HepG2 (cell line): Measurements from ENCODE around the gene SH2D3A. TPM values are rescaled to one million over a fixed set of nuclear protein-coding genes. Genes with fewer than 3 reads are reported as not detected.

Source experiments
- DNMT3B ChIP-seq: conservative IDR thresholded peaks from 2 replicates; pipeline ENCODE4 v1.6.1; 2016; ENCODE audit warnings: missing biosample characterization, control low read depth
- EP300 ChIP-seq, 3 experiments: sonication (generic) in 1 of 3; formaldehyde crosslinking in 1 of 3; IDR thresholded peaks; 2 replicates each; pipeline versions ENCODE4 v1.5.1 to v1.6.1; 2011 to 2020; ENCODE audit warnings: low read depth in 2 of 3, low read length in 2 of 3, borderline replicate concordance in 1 of 3, improper control_type of control experiment in 1 of 3, mild to moderate bottlenecking in 1 of 3, missing genetic modification reagents in 1 of 3, moderate library complexity in 1 of 3
- HDAC1 ChIP-seq: sonication (generic); formaldehyde crosslinking; IDR thresholded peaks from 2 replicates; pipeline ENCODE4 v1.5.1; 2020; ENCODE audit warnings: mild to moderate bottlenecking, missing genetic modification reagents
- HNRNPK ChIP-seq: fragments of 200-400 bp; formaldehyde crosslinking; IDR thresholded peaks from 2 replicates; pipeline ENCODE4 v1.6.1; 2018; ENCODE audit warnings: low read length, low read depth, moderate library complexity, mild to moderate bottlenecking; ENCODE audit not compliant: poor library complexity, severe bottlenecking
- HOXD1 ChIP-seq: sonication (generic); formaldehyde crosslinking; IDR thresholded peaks from 2 replicates; pipeline ENCODE4 v1.5.0; 2020; ENCODE audit warnings: missing genetic modification reagents
- KDM4B ChIP-seq: sonication (generic); formaldehyde crosslinking; IDR thresholded peaks from 2 replicates; pipeline ENCODE4 v1.4.0; 2020; ENCODE audit warnings: missing genetic modification reagents
- MAZ ChIP-seq, 2 experiments: sonication (generic) in 1 of 2; formaldehyde crosslinking in 1 of 2; IDR thresholded peaks; 2 replicates each; pipeline versions ENCODE4 v1.5.0 to v1.6.1; 2012 to 2020; ENCODE audit warnings: low read depth in 2 of 2, mild to moderate bottlenecking in 2 of 2, borderline replicate concordance in 1 of 2, improper control_type of control experiment in 1 of 2, low read length in 1 of 2, missing genetic modification reagents in 1 of 2, moderate library complexity in 1 of 2
- MED13 ChIP-seq: sonication (generic); formaldehyde crosslinking; IDR thresholded peaks from 2 replicates; pipeline ENCODE4 v1.5.0; 2020; ENCODE audit warnings: missing genetic modification reagents
- PPARG ChIP-seq: conservative IDR thresholded peaks from 2 replicates; pipeline ENCODE4 v1.6.1; 2016; ENCODE audit warnings: missing biosample characterization, missing genetic modification reagents
- REPIN1 ChIP-seq: sonication (generic); formaldehyde crosslinking; IDR thresholded peaks from 2 replicates; pipeline ENCODE4 v1.8.0; 2022; ENCODE audit warnings: missing genetic modification reagents, low read depth, mild to moderate bottlenecking, borderline replicate concordance
- SCMH1 ChIP-seq: sonication (generic); formaldehyde crosslinking; IDR thresholded peaks from 2 replicates; pipeline ENCODE4 v1.9.0; 2021; ENCODE audit warnings: missing genetic modification reagents, mild to moderate bottlenecking, borderline replicate concordance
- SIN3A ChIP-seq: IDR thresholded peaks from 2 replicates; pipeline ENCODE4 v1.6.1; 2011; ENCODE audit warnings: low read depth, mild to moderate bottlenecking, control low read depth, low read length, borderline replicate concordance
- SMAD1 ChIP-seq: sonication (generic); formaldehyde crosslinking; IDR thresholded peaks from 2 replicates; pipeline ENCODE4 v1.4.0; 2020; ENCODE audit warnings: missing genetic modification reagents, low read depth, mild to moderate bottlenecking, borderline replicate concordance
- SP4 ChIP-seq: sonication (generic); formaldehyde crosslinking; IDR thresholded peaks from 2 replicates; pipeline ENCODE4 v1.8.1; 2023; ENCODE audit warnings: mild to moderate bottlenecking, missing genetic modification reagents
- TSC22D2 ChIP-seq: sonication (generic); formaldehyde crosslinking; IDR thresholded peaks from 2 replicates; pipeline ENCODE4 v1.5.1; 2020; ENCODE audit warnings: missing genetic modification reagents, mild to moderate bottlenecking, borderline replicate concordance
- UBTF ChIP-seq: sonication (generic); formaldehyde crosslinking; IDR thresholded peaks from 2 replicates; pipeline ENCODE4 v1.4.0; 2020; ENCODE audit warnings: mild to moderate bottlenecking, missing genetic modification reagents
- ZBTB14 ChIP-seq: sonication (generic); formaldehyde crosslinking; IDR thresholded peaks from 2 replicates; pipeline ENCODE4 v1.4.0; 2020; ENCODE audit warnings: missing genetic modification reagents
- ZBTB26 ChIP-seq: IDR thresholded peaks from 2 replicates; pipeline ENCODE4 v1.6.1; 2016; ENCODE audit warnings: missing compliant biosample characterization, missing genetic modification reagents, borderline replicate concordance
- ZFP36L2 ChIP-seq: sonication (generic); formaldehyde crosslinking; IDR thresholded peaks from 2 replicates; pipeline ENCODE4 v1.4.0; 2020; ENCODE audit warnings: missing genetic modification reagents
- ZNF34 ChIP-seq: sonication (generic); formaldehyde crosslinking; IDR thresholded peaks from 2 replicates; pipeline ENCODE4 v1.4.0; 2020; ENCODE audit warnings: mild to moderate bottlenecking, missing genetic modification reagents, borderline replicate concordance
- ZNF660 ChIP-seq: sonication (generic); formaldehyde crosslinking; IDR thresholded peaks from 2 replicates; pipeline ENCODE4 v1.5.1; 2020; ENCODE audit warnings: mild to moderate bottlenecking, low read depth, missing genetic modification reagents, borderline replicate concordance
- ZNF709 ChIP-seq: sonication (generic); formaldehyde crosslinking; IDR thresholded peaks from 2 replicates; pipeline ENCODE4 v1.5.0; 2020; ENCODE audit warnings: mild to moderate bottlenecking, missing genetic modification reagents
- ZNF781 ChIP-seq: sonication (generic); formaldehyde crosslinking; IDR thresholded peaks from 2 replicates; pipeline ENCODE4 v1.5.1; 2020; ENCODE audit warnings: borderline replicate concordance, mild to moderate bottlenecking, missing genetic modification reagents; ENCODE audit errors: not compliant biosample characterization
- polyA plus RNA-seq, 8 experiments: library from polyadenylated mRNA; depleted of rRNA in 3 of 8; stranded (reverse) in 7 of 8; unstranded in 1 of 8; fragments of >200 nt; fragmentation: Illumina TruSeq in 4 of 8; extraction: Trizol in 4 of 8; gene quantifications; 2 replicates each; pipeline versions ENCODE4 v1.2.1 to v1.2.3, GENCODE V29; 2011 to 2016; ENCODE audit warnings: low read depth in 4 of 8, missing spikeins in 1 of 8, mixed read lengths in 1 of 8; ENCODE audit not compliant: insufficient read depth in 1 of 8
- total RNA-seq, 5 experiments: library from RNA; depleted of rRNA; stranded (reverse); fragments of >200 nt; fragmentation: Illumina TruSeq; extraction: Trizol; gene quantifications; 2 replicates each; pipeline ENCODE4 v1.2.3, GENCODE V29; 2016; ENCODE audit warnings: low read depth in 1 of 5

SH2D3A gene
- total and polyA plus RNA-seq, 2 of the 13 experiments (the other 11 are each of a cell fraction or from before 2014, with no cell fraction given): 1.0 to 2.2 TPM

DNA sequence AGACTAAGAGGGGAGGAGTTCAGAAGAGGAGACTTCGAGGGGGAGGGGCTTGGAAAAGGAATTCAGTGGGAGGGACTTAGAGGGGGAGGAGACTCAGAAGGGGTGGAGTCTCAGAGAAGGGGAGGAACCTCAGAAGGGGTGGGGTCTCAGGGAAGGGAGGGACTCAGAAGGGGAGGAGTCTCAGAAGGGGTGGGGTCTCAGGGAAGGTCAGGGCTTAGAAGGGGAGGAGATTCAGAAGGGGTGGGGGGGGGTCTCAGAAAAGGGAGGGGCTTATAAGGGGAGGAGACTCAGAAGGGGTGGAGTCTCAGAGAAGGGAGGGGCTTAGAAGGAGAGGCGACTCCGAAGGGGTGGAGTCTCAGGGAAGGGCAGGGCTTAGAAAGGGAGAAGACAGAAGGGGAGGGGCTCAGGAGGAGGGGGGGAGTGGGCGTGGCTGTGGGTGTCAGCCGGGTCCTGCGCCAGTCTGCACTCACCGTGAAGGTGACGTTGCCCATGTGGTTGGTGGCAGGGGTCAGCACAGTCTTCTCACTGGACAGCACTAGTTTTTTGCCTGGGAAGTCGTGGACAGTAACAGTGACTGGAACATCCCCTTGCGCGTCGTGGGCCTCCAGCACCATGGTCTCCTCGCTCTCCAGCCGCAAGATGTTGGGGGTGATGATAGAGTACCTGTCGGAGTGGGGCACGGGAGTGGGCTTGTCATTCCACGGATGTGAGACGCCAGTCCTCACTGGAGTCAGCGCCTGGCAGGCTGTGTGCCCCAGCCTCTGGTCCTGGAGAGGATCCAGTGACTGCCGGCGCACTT, 48.3 kb downstream of the SH2D3A start (continued):
- TF ChIP-seq SP4 (CRISPR knock-in tag) (peak; percentile 86), EP300 (IDR thresholded peaks at IDR 0.05; ENCODE audit: low read depth in 2 of 2, low read length in 2 of 2) (no peak), EP300 (CRISPR knock-in tag; IDR thresholded peaks at IDR 0.05; ENCODE audit: borderline replicate concordance) (no peak), DNMT3B (CRISPR knock-in tag) (no peak), ZBTB26 (CRISPR knock-in tag) (peak; percentile 35; the same call in 1 of the 2 replicates), ZNF781 (CRISPR knock-in tag) (peak; percentile 64), ZFP36L2 (CRISPR knock-in tag) (no peak), HOXD1 (CRISPR knock-in tag) (0 out of 2 replicates have a peak, but pooled peaks have one; percentile 25), SMAD1 (CRISPR knock-in tag) (peak; percentile 39; the same call in 1 of the 2 replicates), HNRNPK (peak; percentile 70), ZBTB14 (CRISPR knock-in tag) (no peak), REPIN1 (CRISPR knock-in tag) (peak; percentile 63; the same call in 1 of the 2 replicates), ZNF709 (CRISPR knock-in tag) (no peak), PPARG (CRISPR knock-in tag) (no peak), TSC22D2 (no peak), ZNF34 (no peak), HDAC1 (peak; percentile 82), SIN3A (0 out of 2 replicates have a peak, but pooled peaks have one; percentile 17), MED13 (peak; percentile 39; the same call in 1 of the 2 replicates), MAZ (IDR thresholded peaks at IDR 0.05; ENCODE audit: borderline replicate concordance, low read depth, low read length) (peak; percentile 82; the same call in 1 of the 2 replicates), MAZ (CRISPR knock-in tag; IDR thresholded peaks at IDR 0.05; ENCODE audit: low read depth) (peak; percentile 74; the same call in 1 of the 2 replicates), SCMH1 (CRISPR knock-in tag) (no peak), UBTF (CRISPR knock-in tag) (peak; percentile 43; the same call in 1 of the 2 replicates), ZNF660 (CRISPR knock-in tag) (no peak), KDM4B (CRISPR knock-in tag) (peak; percentile 42; the same call in 1 of the 2 replicates)
